Activated CD8-positive, alpha-beta T cell treated with anti-CD3 and anti-CD28 coated beads, Interleukin-2, amount 10 ng/mL, durations not matched to agents 7 days and 5 days (primary cell): ENCODE measurements around the gene ZNF620. TPM values are rescaled to one million over a fixed set of nuclear protein-coding genes. Genes with fewer than 3 reads are reported as not detected.

Experiments
- ATAC-seq: fragments of 150-1000 bp; cut with Tn5 transposase; one replicate; pipeline ENCODE4 v1.10.0; 2021; ENCODE audit warnings: moderate library complexity
- CTCF ChIA-PET: fragments of 350-600 bp; sonication (Branson Sonifier 250); formaldehyde crosslinking; loops from one replicate; lab custom pipeline; 2021; ENCODE audit warnings: antibody characterized with exemption; lab: Charles Lee
- POLR2A ChIA-PET: fragments of 350-600 bp; sonication (Branson Sonifier 250); formaldehyde crosslinking; loops from one replicate; lab custom pipeline; 2021; ENCODE audit warnings: antibody characterized with exemption; lab: Charles Lee
- DNase-seq: peaks from one replicate; pipeline ENCODE4 v3.0.0-alpha.2; 2020
- H3K27ac Mint-ChIP-seq: one replicate; pipeline ENCODE4 v1.8.0; 2021; ENCODE audit warnings: mild to moderate bottlenecking, mixed read lengths
- H3K27me3 Mint-ChIP-seq: one replicate; pipeline ENCODE4 v1.8.0; 2021; ENCODE audit warnings: low read depth, mixed read lengths
- H3K36me3 Mint-ChIP-seq: one replicate; pipeline ENCODE4 v1.8.0; 2021; ENCODE audit warnings: low read depth, mixed read lengths
- H3K4me1 Mint-ChIP-seq: one replicate; pipeline ENCODE4 v1.8.0; 2021; ENCODE audit warnings: low read depth, mixed read lengths
- H3K4me3 Mint-ChIP-seq: one replicate; pipeline ENCODE4 v1.8.0; 2021; ENCODE audit warnings: mild to moderate bottlenecking, mixed read lengths
- H3K9me3 Mint-ChIP-seq: one replicate; pipeline ENCODE4 v1.8.0; 2022; ENCODE audit warnings: mixed read lengths; ENCODE audit not compliant: insufficient read depth
- total RNA-seq, 2 experiments: library from RNA; stranded (reverse); gene quantifications; one replicate each; pipeline ENCODE4 v1.2.3, GENCODE V29; 2021

Gene ZNF620
- total RNA-seq, 2 experiments from 2014 or later, result 4.0 to 4.6 TPM

GRCh38 chr3:40504636-40505430, 1.0 kb upstream of the ZNF620 start:
- Mint-ChIP-seq H3K4me1 (peaks cover 27% of the 10 kb centered on the region), H3K4me3 (peak overlapping the region; percentile 94), H3K27ac (peak overlapping the region; percentile 43), H3K27me3 (no peaks in the 10 kb centered on the region), H3K9me3 (no peaks in the 10 kb centered on the region), H3K36me3 (peaks cover 5% of the 10 kb centered on the region)
- no peak for ATAC-seq
- CTCF ChIA-PET, result interaction anchor here (1.0 to 2.3 kb wide), 9 partner anchors 17 to 75 kb away, joined by 3 to 9 read pairs (median 5); no protein-coding TSS in a partner anchor
- POLR2A ChIA-PET, result interaction anchor here (0.7 to 1.0 kb wide), 2 partner anchors 17 to 47 kb away, joined by 4 to 7 read pairs; partner anchors contain the start of gene RPL14
- DNase-seq, result no peak

- ChIA-PET CTCF (no interaction called here), POLR2A (no interaction called here)
- Mint-ChIP-seq H3K27me3 (no peaks in the 10 kb centered on the region), H3K4me1 (peaks cover 13% of the 10 kb centered on the region), H3K4me3 (no peak overlapping the region), H3K27ac (no peak overlapping the region), H3K9me3 (no peaks in the 10 kb centered on the region), H3K36me3 (peaks cover 21% of the 10 kb centered on the region)
- no peak for ATAC-seq
- DNase-seq, result no peak
Observed at GRCh38 chr3:40511031-40511718, 5.3 kb downstream of the ZNF620 start.

GRCh38 chr3:40516201-40516600, 10.4 kb downstream of the ZNF620 start:
- no peaks in the 10 kb centered on the region for H3K4me1 Mint-ChIP-seq
- DNase-seq (no peak), ATAC-seq (no peak)
- CTCF ChIA-PET, result no interaction called here
- no peaks in the 10 kb centered on the region for H3K27me3 Mint-ChIP-seq
- no peak overlapping the region for H3K4me3 Mint-ChIP-seq
- peaks cover 13% of the 10 kb centered on the region for H3K36me3 Mint-ChIP-seq
- H3K27ac Mint-ChIP-seq, result no peak overlapping the region
- no peaks in the 10 kb centered on the region for H3K9me3 Mint-ChIP-seq
- POLR2A ChIA-PET, result interaction anchor here (1.1 kb wide), 1 partner anchor 9 kb away, joined by 4 read pairs; the partner anchor contains the start of gene ZNF621

- no peaks in the 10 kb centered on the region for H3K4me1 Mint-ChIP-seq
- H3K4me3 Mint-ChIP-seq, result no peak overlapping the region
- no peak for DNase-seq
- CTCF ChIA-PET, result no interaction called here
- no peak overlapping the region for H3K27ac Mint-ChIP-seq
- POLR2A ChIA-PET, result no interaction called here
- ATAC-seq, result no peak
- H3K9me3 Mint-ChIP-seq, result no peaks in the 10 kb centered on the region
- peaks cover 13% of the 10 kb centered on the region for H3K36me3 Mint-ChIP-seq
- H3K27me3 Mint-ChIP-seq, result no peaks in the 10 kb centered on the region
Observed at GRCh38 chr3:40518067-40518466, 12.2 kb downstream of the ZNF620 start.

GRCh38 chr3:40518848-40519247, 13.0 kb downstream of the ZNF620 start:
- ATAC-seq (no peak), DNase-seq (no peak)
- POLR2A ChIA-PET, result no interaction called here
- H3K4me3 Mint-ChIP-seq, result no peak overlapping the region
- H3K4me1 Mint-ChIP-seq, result peaks cover 2% of the 10 kb centered on the region
- CTCF ChIA-PET, result no interaction called here
- H3K27ac Mint-ChIP-seq, result no peak overlapping the region
- no peaks in the 10 kb centered on the region for H3K27me3 Mint-ChIP-seq
- H3K36me3 Mint-ChIP-seq, result peaks cover 15% of the 10 kb centered on the region
- no peaks in the 10 kb centered on the region for H3K9me3 Mint-ChIP-seq

GRCh38 chr3:40521254-40521653, 15.4 kb downstream of the ZNF620 start:
- CTCF ChIA-PET, result interaction anchor here (1.1 kb wide), 1 partner anchor 16 kb away, joined by 3 read pairs; no protein-coding TSS in a partner anchor
- POLR2A ChIA-PET, result no interaction called here
- ATAC-seq, result no peak
- peaks cover 22% of the 10 kb centered on the region for H3K4me1 Mint-ChIP-seq
- no peak overlapping the region for H3K27ac Mint-ChIP-seq
- H3K4me3 Mint-ChIP-seq, result no peak overlapping the region
- H3K36me3 Mint-ChIP-seq, result peaks cover 15% of the 10 kb centered on the region
- no peaks in the 10 kb centered on the region for H3K9me3 Mint-ChIP-seq
- H3K27me3 Mint-ChIP-seq, result no peaks in the 10 kb centered on the region
- no peak for DNase-seq

GRCh38 chr3:40523781-40524180, 17.9 kb downstream of the ZNF620 start:
- Mint-ChIP-seq H3K4me1 (peaks cover 39% of the 10 kb centered on the region), H3K36me3 (peaks cover 32% of the 10 kb centered on the region), H3K9me3 (no peaks in the 10 kb centered on the region), H3K4me3 (peak overlapping the region; percentile 93), H3K27me3 (no peaks in the 10 kb centered on the region), H3K27ac (peak overlapping the region; percentile 96)
- DNase-seq (no peak), ATAC-seq (no peak)
- POLR2A ChIA-PET, result interaction anchor here (0.8 to 1.2 kb wide), 3 partner anchors 46 to 71 kb away, joined by 4 to 9 read pairs (median 5); partner anchors contain the start of gene RPL14
- CTCF ChIA-PET, result interaction anchor here (0.9 to 1.3 kb wide), 4 partner anchors 18 to 215 kb away, joined by 3 to 4 read pairs (median 4); partner anchors contain the start of genes EIF1B and ZNF620

- ChIA-PET CTCF (interaction anchor here (0.9 to 1.3 kb wide), 4 partner anchors 18 to 215 kb away, joined by 3 to 4 read pairs (median 4); partner anchors contain the start of genes EIF1B and ZNF620), POLR2A (interaction anchor here (0.7 to 1.6 kb wide), 5 partner anchors 18 to 71 kb away, joined by 3 to 9 read pairs (median 5); partner anchors contain the start of genes RPL14 and ZNF620)
- Mint-ChIP-seq H3K4me3 (peak overlapping the region; percentile 93), H3K4me1 (peaks cover 42% of the 10 kb centered on the region), H3K27me3 (no peaks in the 10 kb centered on the region), H3K36me3 (peaks cover 35% of the 10 kb centered on the region), H3K9me3 (no peaks in the 10 kb centered on the region), H3K27ac (peak overlapping the region; percentile 96)
- ATAC-seq (peak; percentile 11), DNase-seq (no peak)
Observed at GRCh38 chr3:40524222-40524567, 18.4 kb downstream of the ZNF620 start.

GRCh38 chr3:40524568-40525285, 18.9 kb downstream of the ZNF620 start, which contains the start of gene ZNF621:
TSS of gene ZNF621 (plus strand) at chr3:40524960. CDS start at chr3:40525841, 881 bp downstream.
- DNase-seq (peak; percentile 88), ATAC-seq (peak; percentile 98)
- H3K36me3 Mint-ChIP-seq, result peaks cover 38% of the 10 kb centered on the region
- peak within 1 kb of the TSS; percentile 96 for H3K27ac Mint-ChIP-seq
- peak within 1 kb of the TSS; percentile 93 for H3K4me3 Mint-ChIP-seq
- H3K27me3 Mint-ChIP-seq, result no peaks in the 10 kb centered on the region
- H3K9me3 Mint-ChIP-seq, result no peaks in the 10 kb centered on the region
- peaks cover 42% of the 10 kb centered on the region for H3K4me1 Mint-ChIP-seq
- CTCF ChIA-PET, result interaction anchor here (0.9 to 1.8 kb wide), 5 partner anchors 19 to 216 kb away, joined by 3 to 4 read pairs (median 4); partner anchors contain the start of genes EIF1B and ZNF620
- POLR2A ChIA-PET, result interaction anchor here (0.6 to 1.6 kb wide), 8 partner anchors 8 to 137 kb away, joined by 3 to 9 read pairs (median 4); partner anchors contain the start of genes RPL14 and ZNF620

GRCh38 chr3:40528426-40528825, 22.6 kb downstream of the ZNF620 start:
- Mint-ChIP-seq H3K9me3 (peaks cover 8% of the 10 kb centered on the region), H3K36me3 (peaks cover 71% of the 10 kb centered on the region), H3K4me1 (peaks cover 42% of the 10 kb centered on the region), H3K27ac (no peak overlapping the region), H3K27me3 (no peaks in the 10 kb centered on the region), H3K4me3 (no peak overlapping the region)
- ATAC-seq (no peak), DNase-seq (no peak)
- ChIA-PET CTCF (no interaction called here), POLR2A (no interaction called here)

- no peak overlapping the region for H3K4me3 Mint-ChIP-seq
- ChIA-PET CTCF (no interaction called here), POLR2A (no interaction called here)
- DNase-seq (no peak), ATAC-seq (no peak)
- H3K9me3 Mint-ChIP-seq, result peaks cover 8% of the 10 kb centered on the region
- H3K36me3 Mint-ChIP-seq, result peaks cover 82% of the 10 kb centered on the region
- H3K27ac Mint-ChIP-seq, result no peak overlapping the region
- no peaks in the 10 kb centered on the region for H3K27me3 Mint-ChIP-seq
- peaks cover 13% of the 10 kb centered on the region for H3K4me1 Mint-ChIP-seq
Observed at GRCh38 chr3:40532252-40532651, 26.4 kb downstream of the ZNF620 start.
